Spleen (tissue), 11 donors: ENCODE measurements around the gene NRL. TPM values are rescaled to one million over a fixed set of nuclear protein-coding genes. Genes with fewer than 3 reads are reported as not detected.

ENCODE experiments used
- DNase-seq: peaks from one replicate; pipeline ENCODE4 v3.0.0-alpha.2; 2020
- H3K27ac ChIP-seq, 8 donors: fragments of 200-600 bp; sonication (generic) in 7 of 8; 1 replicate in 4 of 8; 2 replicates in 4 of 8; pipeline versions ENCODE4 v1.5.0 to v1.8.0; 2016 to 2021; ENCODE audit warnings: inconsistent platforms in 4 of 8, mild to moderate bottlenecking in 4 of 8, moderate library complexity in 1 of 8
- H3K27me3 ChIP-seq, 7 donors: fragments of 200-600 bp; sonication (generic) in 6 of 7; replicated peaks in 1 of 7; 1 replicate in 4 of 7; 2 replicates in 3 of 7; pipeline versions ENCODE4 v1.5.0 to v1.8.0; 2016 to 2021; ENCODE audit warnings: inconsistent platforms in 3 of 7, mild to moderate bottlenecking in 1 of 7
- H3K36me3 ChIP-seq, 6 donors: fragments of 200-600 bp; sonication (generic) in 5 of 6; 1 replicate in 4 of 6; 2 replicates in 2 of 6; pipeline versions ENCODE4 v1.5.0 to v1.8.0; 2016 to 2021; ENCODE audit warnings: inconsistent platforms in 2 of 6
- H3K4me1 ChIP-seq, 6 donors: fragments of 200-600 bp; sonication (generic) in 5 of 6; 1 replicate in 3 of 6; 2 replicates in 3 of 6; pipeline versions ENCODE4 v1.5.0 to v1.8.0; 2016 to 2021; ENCODE audit warnings: inconsistent platforms in 3 of 6
- H3K4me3 ChIP-seq, 8 donors: fragments of 200-600 bp; sonication (generic) in 7 of 8; 1 replicate in 4 of 8; 2 replicates in 4 of 8; pipeline versions ENCODE4 v1.5.0 to v1.8.0; 2016 to 2021; ENCODE audit warnings: inconsistent platforms in 4 of 8, mild to moderate bottlenecking in 4 of 8, moderate library complexity in 2 of 8
- H3K9me3 ChIP-seq, 8 donors: fragments of 200-600 bp; sonication (generic) in 7 of 8; 1 replicate in 4 of 8; 2 replicates in 4 of 8; pipeline versions ENCODE4 v1.5.0 to v1.8.0; 2016 to 2021; ENCODE audit warnings: inconsistent platforms in 4 of 8
- POLR2A ChIP-seq, 3 donors: fragments of 450-650 bp; IDR thresholded peaks; one replicate each; pipeline ENCODE4 v1.5.1; 2017; ENCODE audit warnings: antibody characterized with exemption in 3 of 3, mild to moderate bottlenecking in 1 of 3
- POLR2AphosphoS5 ChIP-seq, 3 donors: sonication (generic); formaldehyde crosslinking; IDR thresholded peaks; one replicate each; pipeline ENCODE4 v1.5.1; 2017; ENCODE audit warnings: antibody characterized with exemption in 3 of 3
- WGBS, 5 donors: extraction: QIAGEN DNeasy Blood & Tissue Kit in 3 of 5; methylation state at CpG; one replicate each; pipeline versions ENCODE4 v1.1.5 to v1.1.7; 2013 to 2018; 5-methylcytosine and 5-hydroxymethylcytosine counted together
- intact Hi-C: fragments of 100-400 bp; cut with DNase I; formaldehyde crosslinking; loops from one replicate; pipeline ENCODE4 v1.15.0; 2023; ENCODE audit warnings: low total_unique reads
- polyA plus RNA-seq, 3 donors: library from polyadenylated mRNA; stranded (reverse); fragments of 200-250 nt; gene quantifications; one replicate each; pipeline ENCODE4 v1.2.1, GENCODE V29; 2013
- total RNA-seq, 7 donors: library from RNA; depleted of rRNA in 3 of 7; stranded (reverse); fragments of >200 nt in 3 of 7; fragmentation: NEBNext Ultra II Directional in 4 of 7; extraction: Animal tissue kit (Norgen Biotek cat#: 25700) in 4 of 7; gene quantifications; one replicate each; pipeline versions ENCODE4 v1.1.0 to v1.2.1, GENCODE V29; 2016 to 2021
- TF ChIP-seq, protein P1 (sequence below), 11 experiments: fragments of 200-600 bp in 7 of 11; fragments of 450-650 bp in 4 of 11; sonication (generic) in 4 of 11; IDR thresholded peaks in 8 of 11; conservative IDR thresholded peaks in 3 of 11; 1 replicate in 7 of 11; 2 replicates in 4 of 11; pipeline versions ENCODE4 v1.4.0 to v1.8.0; 2016 to 2021; ENCODE audit warnings: antibody characterized with exemption in 11 of 11, inconsistent platforms in 4 of 11, mild to moderate bottlenecking in 1 of 11
- donor health status: healthy with polysubstance abuse.
- donor health status: DM: no; HTN: no; CAD: no; lungs with moderate emphysema.
- donor health status: DM: no; HTN: no; CAD: no.
- donor health status: Bipolar disorder and iron deficiency.
- donor health status: healthy.
- donor health status: DM: no; HTN: no; CAD: no.
- donor health status: DM: yes; HTN: yes; CAD: no.

The NRL gene
- total and polyA plus RNA-seq, 10 donors, result 2.0 to 7.8 (median 4.0) TPM

GRCh38 chr14:24100982-24101494, 13.7 kb downstream of the NRL start:
- TF ChIP-seq POLR2AphosphoS5 (IDR thresholded peaks at IDR 0.05) (no peak), POLR2A (IDR thresholded peaks at IDR 0.05) (no peak)
- TF ChIP-seq, protein P1, sequence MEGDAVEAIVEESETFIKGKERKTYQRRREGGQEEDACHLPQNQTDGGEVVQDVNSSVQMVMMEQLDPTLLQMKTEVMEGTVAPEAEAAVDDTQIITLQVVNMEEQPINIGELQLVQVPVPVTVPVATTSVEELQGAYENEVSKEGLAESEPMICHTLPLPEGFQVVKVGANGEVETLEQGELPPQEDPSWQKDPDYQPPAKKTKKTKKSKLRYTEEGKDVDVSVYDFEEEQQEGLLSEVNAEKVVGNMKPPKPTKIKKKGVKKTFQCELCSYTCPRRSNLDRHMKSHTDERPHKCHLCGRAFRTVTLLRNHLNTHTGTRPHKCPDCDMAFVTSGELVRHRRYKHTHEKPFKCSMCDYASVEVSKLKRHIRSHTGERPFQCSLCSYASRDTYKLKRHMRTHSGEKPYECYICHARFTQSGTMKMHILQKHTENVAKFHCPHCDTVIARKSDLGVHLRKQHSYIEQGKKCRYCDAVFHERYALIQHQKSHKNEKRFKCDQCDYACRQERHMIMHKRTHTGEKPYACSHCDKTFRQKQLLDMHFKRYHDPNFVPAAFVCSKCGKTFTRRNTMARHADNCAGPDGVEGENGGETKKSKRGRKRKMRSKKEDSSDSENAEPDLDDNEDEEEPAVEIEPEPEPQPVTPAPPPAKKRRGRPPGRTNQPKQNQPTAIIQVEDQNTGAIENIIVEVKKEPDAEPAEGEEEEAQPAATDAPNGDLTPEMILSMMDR (IDR thresholded peaks at IDR 0.05 in 8 of 11, conservative IDR thresholded peaks at IDR 0.05 in 3 of 11), result no peak
- H3K27me3 ChIP-seq, result no peaks in the 10 kb centered on the region
- no peak overlapping the region for H3K4me3 ChIP-seq
- H3K4me1 ChIP-seq, result peaks cover under 1 to 21% (median 4%) of the 10 kb centered on the region in 6 donors
- WGBS, 5 donors, result 95 to 100% (median 97%) methylated on average over 2 to 3 of the region's 3 CpGs
- no peaks in the 10 kb centered on the region for H3K9me3 ChIP-seq
- DNase-seq, result peak; percentile 40
- no peak overlapping the region for H3K27ac ChIP-seq
- intact Hi-C loops, result no loop called here
- H3K36me3 ChIP-seq, result peaks cover 0 to 88% (median 52%) of the 10 kb centered on the region in 6 donors

DNA sequence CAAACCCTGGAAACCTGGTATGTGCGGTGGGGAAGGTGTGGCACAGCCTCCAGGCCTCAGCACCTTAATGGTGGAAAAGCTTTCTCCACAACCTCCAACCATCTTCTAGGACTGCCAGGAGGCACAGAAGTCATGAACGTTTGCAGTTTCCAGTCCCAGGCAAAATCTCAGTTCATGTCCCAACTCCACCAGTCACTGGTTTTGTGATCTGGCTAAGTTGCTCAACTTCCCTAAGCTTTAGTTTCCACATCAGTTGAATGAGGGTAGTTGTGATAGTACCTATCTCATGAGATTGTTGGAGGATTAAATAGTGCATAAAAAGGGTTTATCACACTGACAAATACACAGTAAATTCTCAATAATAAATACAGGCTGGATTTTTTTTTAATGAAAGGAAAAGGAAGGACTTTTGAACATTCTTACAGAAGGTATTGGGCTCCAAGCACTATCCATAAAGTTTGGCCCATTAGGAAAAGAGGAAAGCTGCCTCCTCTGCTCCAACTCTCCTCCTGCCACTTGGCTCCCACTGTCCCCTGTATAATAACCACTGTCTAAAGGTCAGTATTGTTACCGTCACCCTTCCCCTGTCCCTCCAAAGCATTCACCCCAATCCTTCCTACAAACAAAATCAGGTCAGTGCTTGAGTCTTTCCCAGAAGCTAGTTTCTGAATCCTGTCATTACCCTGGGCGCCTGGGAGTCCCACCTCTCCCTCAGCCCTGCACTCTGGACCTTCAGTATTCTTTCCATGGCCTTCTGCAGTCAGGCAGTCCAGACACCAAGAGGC, 14.4 kb downstream of the NRL start:
- TF ChIP-seq POLR2A (IDR thresholded peaks at IDR 0.05), result no peak
- TF ChIP-seq POLR2AphosphoS5 (IDR thresholded peaks at IDR 0.05), result no peak
- TF ChIP-seq, protein P1 (IDR thresholded peaks at IDR 0.05 in 8 of 11, conservative IDR thresholded peaks at IDR 0.05 in 3 of 11), result no peak
- peaks cover 6 to 22% (median 8%) of the 10 kb centered on the region in 6 donors for H3K4me1 ChIP-seq
- no peak overlapping the region for H3K4me3 ChIP-seq
- H3K36me3 ChIP-seq, result peaks cover 0 to 88% (median 52%) of the 10 kb centered on the region in 6 donors
- H3K27me3 ChIP-seq, result no peaks in the 10 kb centered on the region
- H3K27ac ChIP-seq, result no peak overlapping the region
- peak; percentile 40 for DNase-seq
- intact Hi-C loops, result no loop called here
- 77 to 88% (median 82%) methylated on average over 4 of the region's 4 CpGs for WGBS, 5 donors
- no peaks in the 10 kb centered on the region for H3K9me3 ChIP-seq

DNA sequence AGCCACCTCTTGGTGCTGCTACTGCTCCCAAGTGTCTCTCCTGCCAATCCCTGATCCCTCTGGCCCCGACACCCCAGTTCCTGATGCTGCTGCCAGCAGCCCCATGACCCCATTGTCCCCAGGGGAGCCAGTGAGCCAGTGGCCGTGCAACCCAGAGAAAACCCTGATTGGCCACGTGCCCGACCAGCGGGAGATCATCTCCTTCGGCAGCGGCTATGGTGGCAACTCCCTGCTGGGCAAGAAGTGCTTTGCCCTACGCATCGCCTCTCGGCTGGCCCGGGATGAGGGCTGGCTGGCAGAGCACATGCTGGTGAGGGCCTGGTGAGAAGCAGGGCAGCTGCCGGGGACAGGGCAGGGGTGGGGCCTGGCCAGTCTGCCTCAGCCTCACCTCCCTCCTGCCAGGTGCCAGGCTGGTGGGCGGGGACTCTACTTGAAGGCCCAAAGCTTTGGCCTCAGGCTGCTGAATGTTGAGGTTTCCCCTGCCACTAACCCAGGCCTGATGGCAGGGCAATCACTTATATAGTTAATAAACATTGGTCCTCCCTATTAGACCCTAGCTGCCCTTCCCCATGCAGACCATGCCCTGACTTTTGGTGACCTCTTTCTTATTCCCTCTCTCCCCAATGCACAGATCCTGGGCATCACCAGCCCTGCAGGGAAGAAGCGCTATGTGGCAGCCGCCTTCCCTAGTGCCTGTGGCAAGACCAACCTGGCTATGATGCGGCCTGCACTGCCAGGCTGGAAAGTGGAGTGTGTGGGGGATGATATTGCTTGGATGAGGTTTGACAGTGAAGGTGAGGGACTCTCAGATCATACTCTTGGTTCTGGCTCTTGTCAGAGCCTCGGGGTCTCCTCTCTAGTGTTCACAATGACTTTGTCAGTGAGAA, 15.6 kb downstream of the NRL start:
- WGBS, 5 donors, result 92 to 96% (median 94%) methylated on average over 10 to 17 of the region's 17 CpGs
- Histone ChIP-seq H3K36me3 (peaks cover 0 to 77% (median 52%) of the 10 kb centered on the region in 6 donors), H3K4me1 (peaks cover 6 to 31% (median 15%) of the 10 kb centered on the region in 6 donors), H3K27me3 (no peaks in the 10 kb centered on the region), H3K4me3 (no peak overlapping the region), H3K27ac (no peak overlapping the region), H3K9me3 (no peaks in the 10 kb centered on the region)
- peak; percentile 74 for DNase-seq
- intact Hi-C loops, result no loop called here
- TF ChIP-seq POLR2A (IDR thresholded peaks at IDR 0.05), result no peak
- no peak for TF ChIP-seq POLR2AphosphoS5 (IDR thresholded peaks at IDR 0.05)
- TF ChIP-seq, protein P1 (IDR thresholded peaks at IDR 0.05 in 8 of 11, conservative IDR thresholded peaks at IDR 0.05 in 3 of 11), result no peak
